Kidney epithelial cell (primary cell): ENCODE data around the gene PLD4. TPM values are rescaled to one million over a fixed set of nuclear protein-coding genes. Genes with fewer than 3 reads are reported as not detected.
A peak's percentile ranks its signal among the peaks of the same experiment; 100 is the strongest.

ENCODE experiments used
- DNase-seq: peaks from one replicate; pipeline ENCODE4 v3.0.0-alpha.2; 2010; ENCODE audit warnings: low read depth
- H3K27me3 ChIP-seq: 2 replicates; pipeline ENCODE4 v1.6.0; 2011; ENCODE audit warnings: low read length; ENCODE audit not compliant: control insufficient read depth, insufficient read depth
- H3K36me3 ChIP-seq: 2 replicates; pipeline ENCODE4 v1.5.1; 2011; ENCODE audit warnings: low read length; ENCODE audit not compliant: control insufficient read depth, insufficient read depth
- H3K4me3 ChIP-seq: 2 replicates; pipeline ENCODE4 v1.5.1; 2011; ENCODE audit warnings: low read depth, mild to moderate bottlenecking, control low read depth, low read length
- CTCF ChIP-seq: IDR thresholded peaks from 2 replicates; pipeline ENCODE4 v1.5.1; 2011; ENCODE audit warnings: mild to moderate bottlenecking, moderate library complexity, low read length, control low read depth, inconsistent platforms; ENCODE audit not compliant: insufficient read depth, poor library complexity, severe bottlenecking
- total RNA-seq: library from RNA; depleted of rRNA; stranded (reverse); fragments of >200 nt; gene quantifications from 2 replicates; pipeline ENCODE4 v1.2.3, GENCODE V29; 2015

The PLD4 gene
- total RNA-seq, 1 donor from 2014 or later = 0.04 TPM

GRCh38 chr14:104971447-104972240 lies 47.0 kb downstream of the PLD4 start:
- no peaks in the 10 kb centered on the region for H3K36me3 ChIP-seq
- H3K4me3 ChIP-seq = no peak overlapping the region
- no peak for DNase-seq
- no peak for TF ChIP-seq CTCF
- no peaks in the 10 kb centered on the region for H3K27me3 ChIP-seq

- no peak for DNase-seq
- TF ChIP-seq CTCF = peak; percentile 10
- no peak overlapping the region for H3K4me3 ChIP-seq
- no peaks in the 10 kb centered on the region for H3K36me3 ChIP-seq
- no peaks in the 10 kb centered on the region for H3K27me3 ChIP-seq
Observed at GRCh38 chr14:104972301-104973134, 47.8 kb downstream of the PLD4 start.

GRCh38 chr14:104973135-104973384 lies 48.4 kb downstream of the PLD4 start:
- no peak for TF ChIP-seq CTCF
- DNase-seq = peak; percentile 92
- Histone ChIP-seq H3K36me3 (no peaks in the 10 kb centered on the region), H3K4me3 (no peak overlapping the region), H3K27me3 (no peaks in the 10 kb centered on the region)

GRCh38 chr14:104973385-104974145 lies 48.9 kb downstream of the PLD4 start:
- no peak for DNase-seq

GRCh38 chr14:104974146-104974541 lies 49.5 kb downstream of the PLD4 start:
- no peak for TF ChIP-seq CTCF
- Histone ChIP-seq H3K4me3 (no peak overlapping the region), H3K36me3 (no peaks in the 10 kb centered on the region), H3K27me3 (no peaks in the 10 kb centered on the region)
- no peak for DNase-seq

More at GRCh38 chr14:104973385-104974145, 48.9 kb downstream of the PLD4 start:
- H3K36me3 ChIP-seq = no peaks in the 10 kb centered on the region
- no peak overlapping the region for H3K4me3 ChIP-seq
- no peaks in the 10 kb centered on the region for H3K27me3 ChIP-seq
- TF ChIP-seq CTCF = no peak
